ENCODE data around the gene GFOD1. TPM values are rescaled to one million over a fixed set of nuclear protein-coding genes. Genes with fewer than 3 reads are reported as not detected.
A peak's percentile ranks its signal among the peaks of the same experiment; 100 is the strongest.

Gene GFOD1
- total RNA-seq, 1 donor from 2014 or later = 2.8 TPM

DNA sequence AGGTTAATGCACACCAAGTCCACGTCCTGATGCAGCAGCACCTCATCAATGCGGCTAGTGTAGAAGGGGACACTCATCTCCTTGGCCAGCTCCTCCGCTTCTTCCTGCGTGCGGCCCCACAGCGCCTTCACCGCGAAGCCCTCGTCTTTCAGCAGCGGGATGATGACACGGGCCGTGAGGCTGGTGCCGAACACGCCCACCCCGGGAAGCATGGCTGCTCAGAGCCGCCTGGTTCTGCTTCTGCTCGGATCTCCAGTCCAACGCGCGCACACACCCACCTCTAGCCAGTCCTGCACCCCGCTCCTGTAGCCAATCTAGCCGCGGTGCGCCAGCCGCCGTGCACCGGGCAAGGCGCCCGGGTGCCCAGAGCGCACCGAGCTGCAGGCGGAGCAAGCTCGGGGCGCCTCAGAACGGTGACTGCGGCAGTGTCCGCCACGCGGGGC is 700 bp downstream of the GFOD1 start:
- peak; percentile 53 for DNase-seq (ENCODE audit: low read depth)

DNA sequence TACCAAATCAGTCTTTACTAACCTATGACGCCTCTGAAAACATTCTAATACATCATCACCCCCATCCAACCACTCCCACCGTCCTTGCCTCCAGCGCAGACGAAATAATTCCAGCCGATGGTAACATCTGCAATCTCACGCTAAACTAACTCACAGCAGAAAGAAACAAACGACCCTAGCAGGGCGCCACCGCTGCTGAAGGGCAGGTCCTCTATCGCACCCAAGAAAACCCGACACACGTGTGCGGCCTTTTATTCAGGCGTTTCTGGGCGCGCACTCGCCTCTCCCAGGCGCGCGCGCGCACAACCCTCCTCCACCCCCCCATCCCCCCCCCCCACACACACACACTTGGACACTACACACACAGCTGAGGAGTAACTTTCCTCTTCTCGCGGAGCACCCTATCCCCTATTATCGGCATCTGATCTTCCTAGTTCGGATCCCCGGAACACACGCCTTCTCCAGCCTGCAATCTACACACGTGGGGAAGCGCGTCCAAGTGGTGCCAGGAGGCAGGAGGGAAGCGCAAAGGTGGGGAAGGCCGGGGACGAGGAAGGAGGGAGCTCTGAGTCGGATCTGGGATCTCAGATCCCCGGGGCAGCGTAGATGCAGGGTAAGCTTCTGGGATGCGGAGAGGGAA is 1.4 kb downstream of the GFOD1 start:
- DNase-seq (ENCODE audit: low read depth) = peak; percentile 34

DNA sequence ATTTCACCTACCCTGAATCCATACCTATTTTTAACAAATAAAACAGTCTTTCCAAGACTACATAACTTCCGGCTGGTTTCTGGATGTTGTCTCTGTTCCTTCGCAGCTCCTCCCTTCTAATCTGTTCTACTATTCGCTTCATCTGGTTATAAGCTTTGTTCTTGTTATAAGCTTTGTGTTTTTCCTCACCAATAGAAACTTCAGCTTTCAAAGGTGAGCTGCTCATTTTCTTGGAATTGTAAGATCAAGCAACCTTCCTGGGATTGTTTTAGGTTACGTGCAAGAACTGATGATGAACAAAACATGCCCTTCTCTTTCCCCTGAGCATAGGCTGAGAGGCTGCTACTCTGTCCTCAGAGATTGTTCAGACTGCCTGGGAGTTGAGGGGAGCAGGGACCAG is 2.1 kb downstream of the GFOD1 start:
- no peak for DNase-seq (ENCODE audit: low read depth)

DNA sequence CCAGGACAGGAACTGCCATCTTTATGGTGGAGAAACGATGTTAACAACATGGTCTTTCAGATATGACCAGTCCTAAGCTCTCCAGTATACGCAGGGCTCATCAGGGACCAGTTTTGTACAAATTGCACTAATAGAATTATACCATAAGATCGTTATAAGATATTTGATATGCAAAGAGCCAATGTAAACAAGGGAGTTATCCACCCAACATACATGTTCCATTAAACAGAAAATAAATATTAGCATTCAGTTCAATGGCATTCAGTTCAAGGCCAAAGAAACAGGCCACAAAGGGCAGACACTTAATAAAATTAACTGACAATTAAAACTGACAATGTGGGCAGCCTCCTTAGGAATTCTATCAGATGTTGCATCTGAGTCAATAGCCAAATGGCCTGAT is 2.6 kb downstream of the GFOD1 start:
- no peak for DNase-seq (ENCODE audit: low read depth)

DNA sequence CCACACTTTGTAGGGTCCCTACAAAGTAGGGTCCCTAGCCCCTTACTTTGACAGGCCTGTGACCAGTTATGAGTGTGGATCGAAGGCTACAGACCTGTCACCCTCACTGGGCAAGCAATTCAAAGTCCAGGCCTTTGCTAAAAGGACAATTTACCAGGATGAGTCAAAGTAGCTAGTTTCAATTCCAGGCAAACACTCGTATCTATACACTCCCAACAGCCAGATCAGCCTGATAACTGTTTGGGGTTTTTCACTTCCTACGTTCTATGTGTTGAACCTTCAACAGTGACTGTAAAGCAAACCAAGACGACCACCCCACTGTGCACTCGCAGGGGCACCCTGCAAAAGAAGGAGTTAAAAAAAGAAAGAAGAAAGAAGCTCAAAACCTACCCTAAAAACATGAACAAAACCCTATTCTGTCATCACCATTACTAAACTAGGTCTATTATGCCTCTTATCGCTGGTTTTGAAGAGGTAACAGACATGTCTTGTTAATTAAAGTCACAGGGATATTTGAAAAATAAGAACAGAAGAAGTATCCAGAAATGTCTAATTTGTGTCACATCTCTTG is 3.2 kb downstream of the GFOD1 start:
- no peak for DNase-seq (ENCODE audit: low read depth)

DNA sequence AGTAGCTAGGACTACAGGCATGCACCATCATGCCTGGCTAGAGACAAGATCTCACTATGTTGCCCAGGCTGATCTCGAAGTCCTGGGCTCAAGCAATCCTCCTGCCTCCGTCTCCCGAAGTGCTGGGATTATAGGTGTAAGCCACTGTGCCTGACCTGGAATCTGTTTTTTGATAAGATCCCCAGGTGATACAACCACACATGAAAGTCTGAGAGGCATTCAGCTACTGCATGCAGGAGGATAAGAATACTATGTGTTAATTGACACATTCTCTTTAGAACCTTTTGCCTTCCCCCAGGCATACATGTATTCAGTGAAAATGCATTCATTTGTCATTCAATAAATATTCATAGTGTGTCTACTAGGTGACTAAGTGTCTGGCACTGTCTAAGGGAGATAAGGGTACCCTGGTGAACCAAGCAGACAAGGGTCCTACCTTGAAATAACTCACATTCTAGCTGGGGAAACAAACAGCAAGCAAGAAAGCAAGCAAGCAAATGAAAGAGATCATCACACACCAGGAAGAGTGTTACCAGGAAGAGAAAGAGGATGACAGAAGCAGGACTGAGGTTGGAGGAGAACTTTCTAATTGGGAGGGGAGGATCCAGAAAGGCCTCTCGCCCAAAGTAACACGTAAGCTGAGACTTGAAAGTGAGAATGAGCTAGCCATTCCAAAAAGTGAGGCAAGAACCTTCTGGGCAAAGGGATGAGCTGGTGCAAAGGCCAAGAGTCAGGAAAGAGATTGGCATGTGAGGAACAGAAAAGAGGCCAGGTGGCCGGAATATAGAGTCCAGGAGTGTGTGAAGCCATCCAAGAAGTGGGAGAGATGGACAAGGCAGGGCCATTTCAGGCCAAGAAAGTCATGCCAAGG is 6.5 kb downstream of the GFOD1 start:
- no peak for DNase-seq (ENCODE audit: low read depth)

DNA sequence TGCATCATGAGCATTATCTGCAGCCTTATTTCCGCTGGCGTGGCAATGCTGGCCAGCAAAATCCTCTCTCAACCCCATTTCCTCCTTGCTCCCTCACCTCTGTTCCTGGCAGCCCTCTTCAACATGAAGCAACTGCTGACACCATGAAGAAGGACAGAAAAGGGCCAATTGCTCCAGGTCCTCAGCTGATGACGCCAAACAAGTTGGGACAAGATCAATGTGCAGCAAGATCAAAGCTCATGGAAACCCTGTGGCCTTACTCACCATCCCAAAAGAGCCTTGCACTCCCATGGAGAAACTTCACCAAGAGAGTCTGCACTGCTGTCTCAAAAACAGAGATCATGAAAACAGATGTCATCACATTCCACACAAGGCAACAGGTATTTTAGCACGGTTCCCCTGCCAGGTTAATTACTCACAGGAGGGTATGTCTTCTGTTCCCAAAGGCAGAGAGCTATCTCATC is 7.4 kb downstream of the GFOD1 start:
- DNase-seq (ENCODE audit: low read depth) = no peak

DNA sequence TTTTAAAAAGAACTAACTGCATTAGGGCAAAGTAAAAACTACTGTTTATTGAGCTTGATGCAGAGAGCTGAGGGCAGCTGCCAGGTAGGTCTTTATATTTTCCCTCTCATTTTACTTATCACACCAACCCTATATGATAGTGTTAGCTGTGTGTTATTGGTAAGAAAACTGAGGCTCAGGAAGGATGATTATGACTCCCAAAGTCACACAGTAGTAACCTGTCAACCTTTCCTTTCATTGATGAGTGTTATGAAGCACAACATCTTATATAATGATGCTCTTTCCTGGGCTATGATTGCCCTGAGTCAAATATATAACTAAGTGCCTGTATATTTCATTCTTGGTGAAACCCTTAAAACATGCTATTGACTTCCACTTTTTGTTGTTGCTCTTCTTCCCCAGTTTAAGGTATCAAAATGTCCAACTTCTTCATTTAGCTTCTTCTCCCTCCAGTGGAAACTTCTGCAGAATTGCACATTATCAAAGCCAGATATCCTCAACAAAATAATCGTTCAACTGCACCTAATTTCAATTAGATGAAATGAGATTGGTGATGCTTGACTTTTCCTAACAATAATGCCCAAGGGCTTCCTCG is 8.1 kb downstream of the GFOD1 start:
- no peak for DNase-seq (ENCODE audit: low read depth)

DNA sequence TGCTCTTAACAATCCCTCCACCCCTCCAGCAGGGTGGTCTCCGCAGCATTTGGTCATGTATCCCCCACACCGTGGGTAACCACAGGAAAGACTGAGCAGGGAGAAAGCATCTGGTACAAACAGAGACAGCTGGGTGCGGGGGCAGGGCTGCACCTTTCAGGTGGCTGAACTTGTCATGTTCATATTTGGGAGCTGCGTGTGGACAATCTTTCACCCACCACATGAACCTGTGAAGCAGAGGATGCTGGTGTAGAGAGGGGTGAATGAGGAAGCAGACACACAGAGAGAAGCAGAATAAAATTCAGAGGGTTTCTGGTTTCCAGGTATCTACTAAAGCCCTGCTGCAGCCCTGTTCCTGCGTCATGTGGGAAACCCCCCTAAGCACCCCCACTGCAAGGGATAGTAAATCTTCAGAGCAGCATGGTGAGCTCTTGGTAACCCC is 8.9 kb downstream of the GFOD1 start:
- DNase-seq (ENCODE audit: low read depth) = no peak

DNA sequence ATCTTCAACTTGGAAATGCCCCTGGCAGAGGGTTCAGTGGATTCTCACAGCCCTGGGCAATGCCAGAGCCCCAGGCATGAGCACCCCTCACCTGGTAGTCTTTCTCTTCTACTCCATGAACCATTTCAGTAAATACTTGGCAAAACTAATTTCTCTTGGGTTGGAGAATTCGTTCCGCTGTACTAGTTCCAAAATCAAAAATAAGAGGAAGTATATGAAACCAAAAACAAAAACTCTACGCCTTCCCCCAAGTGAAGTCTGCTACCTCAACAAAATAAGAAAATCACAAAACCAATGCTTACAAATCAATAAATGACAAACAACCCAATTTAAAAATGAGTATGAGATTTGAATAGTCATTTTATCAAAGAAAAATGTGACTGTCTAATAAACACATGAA is 12.6 kb downstream of the GFOD1 start:
- DNase-seq (ENCODE audit: low read depth) = no peak

DNA sequence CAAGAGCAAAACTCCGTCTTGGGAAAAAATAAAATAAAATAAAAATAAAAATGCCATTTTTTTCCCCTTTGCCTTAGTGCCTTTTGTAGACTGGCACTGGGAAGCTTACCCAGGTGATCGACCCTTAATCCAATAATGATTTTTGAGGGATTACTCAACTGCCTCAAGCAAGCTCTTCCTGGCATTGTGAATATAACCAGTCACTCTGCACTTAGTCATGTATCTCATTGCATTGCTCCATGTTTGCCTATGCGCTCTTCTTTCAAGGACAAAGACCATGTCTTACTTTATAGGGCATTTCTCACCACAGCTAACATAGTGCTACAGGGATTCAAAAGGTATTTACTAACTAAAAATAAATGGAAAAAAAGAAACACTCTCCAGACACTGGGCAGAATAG is 13.0 kb downstream of the GFOD1 start:
- DNase-seq (ENCODE audit: low read depth) = no peak

DNA sequence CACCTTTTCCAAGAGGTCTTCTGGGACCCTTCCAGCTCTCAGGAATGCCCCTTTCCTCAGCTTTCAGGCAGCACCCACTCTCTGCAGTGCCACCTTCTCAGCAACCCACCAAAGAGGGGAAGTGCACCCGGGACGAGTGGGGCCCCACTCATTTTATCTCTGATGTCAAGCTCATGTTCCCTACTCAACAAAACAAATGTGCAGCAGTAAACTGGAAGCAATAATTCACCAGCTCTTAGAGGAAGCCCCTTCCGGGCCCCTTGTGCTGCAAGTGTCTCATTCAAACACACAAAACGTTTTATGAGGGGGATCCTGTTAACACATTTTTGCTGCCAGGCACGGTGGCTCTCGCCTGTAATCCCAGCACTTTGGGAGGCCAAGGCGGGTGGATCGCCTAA is 13.6 kb downstream of the GFOD1 start:
- DNase-seq (ENCODE audit: low read depth) = no peak

DNA sequence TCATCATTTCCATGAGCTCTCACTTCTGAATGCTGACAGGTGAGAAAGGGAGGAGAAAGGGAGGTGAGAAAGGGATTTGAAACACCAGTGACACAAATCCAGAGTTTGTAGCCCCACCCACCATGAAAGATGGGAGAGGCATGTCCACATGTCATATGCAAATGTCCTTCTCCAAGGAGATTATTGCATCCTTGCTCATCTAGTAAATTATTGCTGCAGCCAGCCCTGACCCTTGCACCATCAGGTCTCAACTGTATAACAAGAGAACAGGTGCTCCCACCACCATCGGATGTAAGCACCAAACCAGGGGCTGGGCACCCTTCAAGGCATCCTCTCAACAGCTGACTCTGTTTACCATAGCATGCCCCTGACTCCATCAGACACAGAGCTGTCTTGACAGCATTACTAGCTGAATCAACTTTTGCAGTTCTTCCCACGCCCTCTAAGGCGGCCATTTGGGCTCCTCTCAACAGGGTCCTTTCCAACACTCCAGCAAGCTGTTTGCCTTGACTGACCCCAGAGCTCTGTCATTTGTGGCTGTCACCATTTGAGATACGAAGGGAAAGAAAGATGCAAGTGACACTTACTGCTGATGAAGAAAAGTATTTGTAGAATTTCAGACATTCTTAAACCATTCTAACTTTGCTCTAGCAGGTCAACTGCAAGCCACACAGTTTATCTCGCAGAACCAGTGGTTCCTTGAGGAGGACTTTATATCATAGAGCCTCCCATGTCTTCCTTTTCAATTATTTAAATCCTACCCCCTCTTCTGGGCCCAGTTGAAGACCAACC is 14.2 kb downstream of the GFOD1 start:
- no peak for DNase-seq (ENCODE audit: low read depth)

DNA sequence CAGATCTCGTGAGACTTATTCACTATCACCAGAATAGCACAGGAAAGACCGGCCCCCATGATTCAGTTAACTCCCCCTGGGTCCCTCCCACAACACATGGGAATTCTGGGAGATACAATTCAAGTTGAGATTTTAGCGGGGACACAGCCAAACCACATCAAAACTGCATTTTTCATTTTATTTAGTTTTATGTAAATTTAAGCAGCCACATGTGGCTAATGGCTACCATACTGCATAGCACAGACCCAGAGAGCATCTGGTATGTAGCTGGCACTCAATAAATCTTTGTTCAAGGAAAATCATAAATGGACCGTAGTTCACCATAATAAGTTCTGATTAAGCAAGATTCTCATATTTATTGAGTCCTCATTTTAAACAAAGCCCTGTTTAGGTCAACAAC is 15.3 kb downstream of the GFOD1 start:
- no peak for DNase-seq (ENCODE audit: low read depth)

DNA sequence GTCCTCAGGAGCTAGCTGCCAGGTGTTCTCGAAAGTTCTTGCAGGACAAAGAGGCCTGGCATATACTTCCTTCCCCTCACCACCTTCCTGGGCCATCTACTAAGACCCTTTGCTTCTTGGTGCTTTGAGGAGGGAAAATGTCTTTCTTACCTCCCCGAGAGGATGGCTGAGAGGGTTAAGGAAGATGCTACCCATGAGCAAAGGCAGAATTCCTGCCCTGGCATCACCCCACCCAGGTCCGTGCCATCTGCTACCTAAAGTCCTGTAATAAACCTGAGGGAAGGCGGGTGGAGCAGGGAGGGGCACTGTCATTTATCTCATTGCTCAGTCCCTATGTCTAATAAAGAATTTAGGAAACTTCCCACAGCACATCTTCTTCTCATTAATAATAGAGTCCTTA is 16.2 kb downstream of the GFOD1 start:
- no peak for DNase-seq (ENCODE audit: low read depth)

DNA sequence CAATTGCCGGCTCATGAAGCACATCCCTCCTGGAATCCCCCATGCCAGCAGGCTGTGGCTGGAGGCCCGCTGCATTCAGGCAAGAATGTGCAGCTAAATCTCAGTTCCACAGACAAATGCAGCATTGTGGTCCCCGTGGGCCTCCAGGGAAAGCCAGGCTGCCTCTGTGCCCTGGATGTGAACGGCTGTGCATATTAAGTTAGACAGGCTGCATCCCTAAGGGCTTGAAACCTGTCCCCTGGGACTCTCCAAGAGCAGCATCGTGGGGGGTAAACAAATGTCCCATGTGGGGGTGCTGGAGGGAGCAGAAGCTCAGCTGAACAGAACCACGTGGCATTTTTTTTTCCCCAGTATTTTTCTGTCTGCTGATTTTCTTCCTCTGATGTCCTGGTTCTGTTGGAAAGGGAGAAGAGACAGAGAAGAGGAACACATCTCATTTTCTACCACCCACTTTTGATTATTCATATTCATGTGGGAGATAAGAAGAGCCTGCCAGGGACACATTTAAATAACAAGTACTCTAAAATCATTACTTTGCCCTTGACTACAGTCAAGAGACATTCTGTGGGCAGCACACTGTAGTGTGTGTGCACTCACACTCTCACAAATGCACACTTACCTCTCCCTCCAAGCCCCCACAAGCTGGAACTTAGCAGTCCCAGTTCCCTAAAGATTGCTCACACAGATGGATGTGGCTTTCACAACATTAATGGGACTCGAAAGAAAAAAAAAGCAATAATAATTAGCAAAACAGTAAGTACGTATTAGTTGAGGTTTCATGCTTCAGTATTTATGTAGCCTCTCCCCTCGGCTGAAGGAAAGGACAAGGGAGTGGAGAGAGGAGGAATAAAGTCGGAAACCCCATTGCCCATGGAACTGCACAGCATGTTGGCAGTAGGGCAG is 16.9 kb downstream of the GFOD1 start:
- no peak for DNase-seq (ENCODE audit: low read depth)

DNA sequence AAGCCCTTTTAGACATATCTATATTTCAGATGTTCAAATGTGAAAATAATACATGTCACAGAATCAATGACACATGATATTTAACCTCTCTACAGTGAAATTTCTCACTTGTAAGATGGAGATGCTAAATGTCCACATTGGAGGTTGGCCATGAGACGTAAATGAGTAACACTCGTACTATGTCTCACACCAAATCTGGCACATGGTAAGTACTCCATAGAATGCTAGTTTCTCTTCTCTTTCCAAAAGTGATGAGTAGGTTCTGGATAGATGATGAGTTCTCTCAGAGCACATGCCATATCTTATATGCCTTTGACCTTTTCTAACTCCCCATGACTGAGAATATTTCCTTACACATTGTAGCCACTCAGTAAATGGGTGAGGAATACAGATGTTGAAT is 17.7 kb downstream of the GFOD1 start:
- DNase-seq (ENCODE audit: low read depth) = no peak

DNA sequence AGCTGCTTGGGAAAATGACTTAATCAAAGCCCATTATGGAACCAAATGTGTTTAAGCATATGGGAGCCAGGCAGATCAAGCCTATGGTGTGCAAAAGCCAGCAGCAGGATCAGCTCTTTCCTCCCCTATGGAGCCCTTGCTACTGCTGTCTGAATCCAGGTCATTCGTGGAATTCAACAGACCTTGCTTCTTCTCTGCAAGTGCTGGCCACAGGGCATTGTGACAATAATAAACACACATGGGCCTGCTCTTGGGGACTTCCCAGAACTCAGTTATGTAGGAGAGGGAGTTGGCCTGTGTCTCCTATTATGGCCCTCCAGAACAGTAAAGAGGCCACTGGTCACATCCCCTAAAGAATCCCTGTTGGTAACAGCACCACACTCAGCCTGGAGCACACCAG is 18.6 kb downstream of the GFOD1 start:
- DNase-seq (ENCODE audit: low read depth) = no peak

DNA sequence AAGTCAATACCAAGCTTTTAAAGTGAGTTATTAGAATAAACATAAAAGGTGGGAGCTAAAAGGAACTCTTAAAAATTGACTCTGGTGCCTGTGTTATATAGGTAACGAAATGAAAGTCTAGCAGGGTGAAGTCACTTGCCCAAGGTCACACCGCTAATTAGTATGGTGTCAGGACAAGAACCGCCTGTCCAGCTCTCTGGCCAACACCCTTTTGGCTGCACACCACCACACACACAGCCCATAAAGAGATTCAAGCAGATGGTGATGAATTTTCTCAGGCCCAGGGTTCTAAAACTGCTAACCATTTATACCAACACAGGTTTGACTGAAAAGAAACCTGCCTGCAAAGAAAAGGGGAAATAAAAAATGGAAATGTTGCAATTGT is 20.2 kb downstream of the GFOD1 start:
- no peak for DNase-seq (ENCODE audit: low read depth)
